HG03095 (cell line): ENCODE measurements around the gene AGK.
"Not testable (repeated sequence)": the region's sequence is repeated elsewhere in the genome, so short reads cannot be mapped to it uniquely, and the experiment has no call there.

ENCODE experiments used
- ATAC-seq: cut with Tn5 transposase; IDR thresholded peaks from one replicate; pipeline ENCODE4 v1.9.1; 2021; ENCODE audit warnings: moderate library complexity; ENCODE audit not compliant: unreplicated experiment

Gene AGK

GRCh38 chr7:141674171-141674671 is 123.0 kb downstream of the AGK start:
- no peak for ATAC-seq

- no peak for ATAC-seq
Observed at GRCh38 chr7:141674702-141675101, 123.5 kb downstream of the AGK start.

DNA sequence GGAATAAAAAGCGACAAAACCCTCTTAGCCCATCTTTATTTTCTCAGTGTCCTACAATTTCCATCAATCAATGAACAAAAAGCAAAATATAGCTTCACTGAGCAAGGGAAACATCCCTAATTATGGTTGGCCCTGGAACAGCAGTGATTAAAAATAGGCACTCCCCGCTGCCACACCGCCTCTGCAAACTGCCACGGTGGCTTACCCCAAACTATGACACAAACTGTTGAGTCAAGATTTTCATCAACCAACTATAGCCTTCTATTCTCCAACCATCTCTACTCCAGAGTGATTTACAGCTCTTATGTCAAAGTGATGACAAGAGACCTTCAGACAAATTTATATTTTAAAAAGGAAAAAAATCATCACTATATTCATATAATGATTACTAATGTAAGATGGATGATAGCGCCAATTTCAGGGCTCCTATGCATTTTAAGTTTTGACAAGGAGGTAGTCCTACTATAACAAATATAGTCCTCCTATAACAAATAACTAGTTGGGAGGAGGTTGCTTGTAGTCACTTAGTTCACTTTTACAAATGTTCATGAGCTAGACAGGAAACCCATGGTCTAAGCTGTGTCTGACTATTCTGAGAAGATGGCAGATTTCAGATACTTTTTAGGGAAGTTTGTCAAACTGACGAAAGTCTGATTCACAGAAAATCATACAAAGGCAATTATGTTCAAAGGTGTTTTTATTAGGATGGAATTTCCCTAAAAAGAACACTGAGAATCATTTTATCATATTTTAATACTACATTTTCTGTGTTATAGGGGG is 124.4 kb downstream of the AGK start:
- no peak for ATAC-seq

GRCh38 chr7:141676618-141677017 is 125.4 kb downstream of the AGK start:
- ATAC-seq: no peak

- ATAC-seq: peak; percentile 66
Observed at GRCh38 chr7:141679014-141679413, 127.8 kb downstream of the AGK start.

DNA sequence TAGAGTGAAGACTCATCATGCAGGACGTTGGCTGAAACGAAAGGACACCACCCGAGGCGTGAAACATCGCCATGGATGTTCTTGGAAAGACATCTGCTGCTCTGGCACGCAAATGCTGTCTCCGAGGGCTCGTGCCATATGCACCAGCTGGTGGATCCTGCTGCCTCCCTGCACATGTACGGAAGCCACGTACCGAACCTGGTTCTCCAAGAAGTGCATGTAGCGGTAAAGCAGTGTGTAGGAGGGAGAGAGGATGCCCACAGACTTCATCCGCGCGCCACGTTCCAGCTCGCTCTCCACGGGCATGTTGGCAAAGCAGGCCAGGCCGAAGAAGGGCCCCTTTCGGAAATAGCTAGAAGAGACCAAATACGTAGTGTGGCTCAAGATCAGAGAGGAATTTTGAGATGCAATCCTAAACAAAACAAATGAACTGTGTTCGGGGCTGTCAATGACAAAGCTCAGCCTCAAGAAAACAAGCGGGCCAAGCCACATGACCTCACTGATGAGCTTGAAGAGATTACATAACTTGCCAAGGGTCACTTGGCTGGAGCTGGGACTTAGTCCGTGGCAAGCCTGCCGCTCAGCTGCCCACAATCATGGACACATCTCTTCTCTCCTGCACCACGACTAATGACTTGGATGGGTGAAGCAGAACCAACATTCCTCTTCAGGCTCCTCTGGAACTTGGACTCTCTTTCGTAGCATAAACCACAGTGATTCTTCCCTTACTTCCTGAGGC is 134.2 kb downstream of the AGK start:
- no peak for ATAC-seq

DNA sequence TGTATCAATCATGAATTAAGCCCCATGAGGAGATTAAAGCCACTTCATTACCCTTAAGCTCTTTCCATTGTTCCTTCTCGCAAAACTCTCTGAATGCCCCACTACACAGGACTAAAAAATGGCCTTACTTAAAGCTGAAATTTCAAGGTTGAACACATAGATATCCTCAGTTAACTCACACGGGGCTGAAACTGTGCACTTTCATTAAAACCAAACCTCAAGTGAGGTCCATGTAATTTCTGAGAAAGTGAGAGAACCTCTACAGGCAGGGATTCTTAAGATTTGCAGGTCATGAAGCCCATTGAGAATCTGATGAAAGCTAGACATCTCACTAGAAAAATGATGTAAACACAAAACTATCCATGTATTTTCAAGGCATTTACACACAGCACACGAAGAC is 134.9 kb downstream of the AGK start:
- no peak for ATAC-seq

GRCh38 chr7:141686670-141687069 is 135.5 kb downstream of the AGK start:
- ATAC-seq: no peak

GRCh38 chr7:141688043-141688442 is 136.8 kb downstream of the AGK start:
- ATAC-seq: no peak

GRCh38 chr7:141689072-141689825 is 138.0 kb downstream of the AGK start:
- ATAC-seq: not testable (repeated sequence)

DNA sequence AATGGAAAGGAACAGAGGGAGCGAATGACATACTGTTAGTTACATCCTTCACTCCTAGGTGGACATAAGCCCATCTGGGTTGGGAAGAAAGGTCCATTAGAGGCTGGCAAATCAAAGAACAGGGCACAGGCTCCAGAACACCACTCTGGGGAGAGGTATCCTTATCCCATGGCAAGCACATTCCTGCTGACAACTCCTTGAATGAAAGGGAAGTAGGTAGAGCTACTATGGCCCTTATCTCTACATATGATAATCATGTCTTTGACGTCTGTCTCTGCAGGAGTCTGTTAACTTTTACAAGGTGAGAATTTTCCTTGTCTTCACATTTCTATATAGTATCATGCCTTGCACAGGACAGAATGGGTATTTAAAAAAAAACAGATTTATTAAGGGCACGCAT is 140.3 kb downstream of the AGK start:
- ATAC-seq: no peak

DNA sequence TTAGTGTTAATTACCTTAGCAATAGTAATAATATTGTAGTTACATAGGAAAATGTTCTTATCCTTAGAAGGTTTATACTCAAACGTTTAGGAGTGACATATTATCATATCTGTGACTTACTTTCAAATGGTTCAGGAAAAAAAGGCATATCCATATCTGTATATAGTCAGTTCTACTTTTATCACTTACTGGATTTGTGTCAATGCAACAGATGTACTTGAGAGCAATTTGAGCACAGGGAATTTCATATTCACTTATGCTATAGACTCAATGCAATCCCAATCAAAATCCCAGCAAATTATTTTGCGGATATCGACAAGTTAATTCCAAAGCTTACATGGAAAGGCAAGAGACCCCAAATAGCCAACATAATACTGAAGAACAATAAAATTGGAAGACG is 140.8 kb downstream of the AGK start:
- no peak for ATAC-seq

DNA sequence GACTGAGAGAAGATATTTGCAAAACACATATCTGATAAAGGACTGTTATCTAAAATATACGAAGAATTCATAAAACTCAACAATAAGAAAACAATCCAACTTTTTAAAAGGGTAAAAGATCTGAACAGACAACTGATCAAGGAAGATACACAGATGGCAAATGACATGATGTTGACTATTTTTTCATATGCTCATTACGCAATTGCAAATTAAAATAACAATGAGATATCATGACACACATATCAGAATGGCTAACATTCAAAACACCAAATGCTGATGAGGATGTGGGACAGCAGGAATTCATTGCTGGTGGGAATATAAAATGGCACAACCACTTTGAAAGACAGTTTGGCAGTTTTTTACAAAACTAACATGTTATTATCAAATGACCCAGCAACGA is 141.9 kb downstream of the AGK start:
- ATAC-seq: no peak

DNA sequence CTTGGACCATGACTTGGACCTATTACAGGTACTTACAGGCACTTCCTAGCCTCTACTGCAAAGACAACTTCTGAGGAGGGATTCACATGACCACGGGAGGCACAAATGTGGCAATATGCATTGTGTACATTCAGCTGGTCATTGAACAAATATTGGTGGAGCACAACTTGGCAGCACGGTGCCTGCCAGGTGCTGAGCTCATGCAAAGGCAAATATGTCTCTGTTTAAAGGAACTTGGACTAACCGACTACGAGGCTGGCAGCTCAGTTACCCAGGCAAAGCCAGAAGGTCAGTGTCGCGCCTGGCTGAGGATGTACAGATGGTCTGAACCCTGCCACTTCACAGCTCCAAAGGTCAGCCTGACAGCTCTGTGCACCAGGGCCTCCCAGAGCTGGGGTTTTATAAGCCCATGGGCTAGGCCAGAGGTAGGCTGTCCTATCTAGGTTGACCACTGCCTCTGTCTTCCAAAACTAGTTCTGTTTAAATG is 144.6 kb downstream of the AGK start:
- no peak for ATAC-seq

- no peak for ATAC-seq
Observed at GRCh38 chr7:141696348-141696747, 145.1 kb downstream of the AGK start.

DNA sequence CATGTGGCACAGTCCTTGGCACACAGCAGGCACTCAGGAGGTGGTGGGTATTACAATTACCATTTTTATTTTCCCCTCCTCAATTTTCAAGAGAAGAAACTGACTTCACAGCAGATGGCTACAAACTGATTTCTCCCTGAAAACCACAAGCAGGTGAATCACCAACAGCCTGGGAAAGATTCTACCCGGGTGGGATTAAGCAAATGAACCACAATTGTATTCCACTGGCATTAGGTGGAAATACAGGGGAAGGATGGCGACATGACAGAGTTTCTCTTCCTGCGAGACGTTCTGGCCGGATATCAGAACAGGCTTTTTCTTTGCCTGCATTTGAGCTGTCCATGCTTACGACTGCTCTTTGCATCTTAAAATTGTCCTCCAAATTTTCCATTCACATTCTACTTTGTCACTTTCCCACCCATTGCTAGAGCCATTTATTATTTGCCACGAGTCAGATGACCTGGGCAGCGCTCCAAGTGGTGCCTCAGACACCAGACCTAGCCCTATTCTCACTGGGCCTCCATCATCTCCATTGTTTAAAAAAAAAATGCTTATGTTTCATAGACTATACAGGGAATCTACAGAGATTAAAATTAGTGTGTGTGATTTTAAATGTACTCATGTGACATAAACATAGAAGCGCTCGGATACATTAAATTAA is 146.1 kb downstream of the AGK start:
- no peak for ATAC-seq

GRCh38 chr7:141698247-141699015 is 147.2 kb downstream of the AGK start:
- ATAC-seq: no peak

- no peak for ATAC-seq
Observed at GRCh38 chr7:141699860-141700259, 148.7 kb downstream of the AGK start.

- no peak for ATAC-seq
Observed at GRCh38 chr7:141700296-141700847, 149.2 kb downstream of the AGK start.

DNA sequence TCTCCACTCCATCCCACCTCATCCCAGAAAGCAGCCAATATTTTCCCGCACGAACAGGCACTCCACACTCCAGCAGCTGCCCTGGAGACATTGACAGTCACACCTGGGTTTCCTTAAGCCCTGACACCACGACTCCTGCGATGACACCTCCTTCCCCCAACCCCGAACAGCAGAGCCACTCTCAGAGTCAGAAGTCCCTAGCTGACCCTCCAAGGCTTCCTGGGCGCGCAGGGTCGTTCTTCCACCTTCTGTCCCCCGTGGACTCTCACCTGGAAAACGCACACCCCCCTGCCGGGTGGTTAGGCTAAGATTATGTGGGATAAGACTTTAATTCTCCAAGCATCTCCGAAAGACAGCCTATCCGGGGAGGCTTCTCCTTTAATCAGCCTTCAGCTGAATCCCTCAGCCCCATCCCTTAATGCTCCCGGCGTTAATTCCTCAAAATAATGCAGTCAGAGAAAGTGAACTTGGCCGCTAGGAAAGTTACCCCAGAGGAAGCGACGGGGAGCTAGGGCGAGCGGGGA is 149.7 kb downstream of the AGK start:
- no peak for ATAC-seq
